SJCRH30 (cell line): ENCODE data around the gene CDC42BPG. TPM values are rescaled to one million over a fixed set of nuclear protein-coding genes. Genes with fewer than 3 reads are reported as not detected.
A peak's percentile ranks its signal among the peaks of the same experiment; 100 is the strongest.
"Not testable (repeated sequence)": the region's sequence is repeated elsewhere in the genome, so short reads cannot be mapped to it uniquely, and the experiment has no call there.

Source experiments
- DNase-seq, 2 experiments: peaks; one replicate each; pipeline ENCODE4 v3.0.0-alpha.2; 2015 to 2020
- H3K27ac ChIP-seq: fragments of 250-450 bp; sonication (Bioruptor Pico); 2 replicates; pipeline ENCODE4 v1.5.1; 2020; ENCODE audit warnings: mild to moderate bottlenecking, moderate library complexity
- H3K27me3 ChIP-seq: fragments of 250-450 bp; sonication (Bioruptor Pico); 2 replicates; pipeline ENCODE4 v1.5.1; 2020; ENCODE audit warnings: mild to moderate bottlenecking, moderate library complexity
- H3K36me3 ChIP-seq: fragments of 250-450 bp; sonication (Bioruptor Pico); 2 replicates; pipeline ENCODE4 v1.5.1; 2020; ENCODE audit warnings: mild to moderate bottlenecking, moderate library complexity
- H3K4me1 ChIP-seq: fragments of 250-450 bp; sonication (Bioruptor Pico); 2 replicates; pipeline ENCODE4 v1.5.1; 2020; ENCODE audit warnings: mild to moderate bottlenecking, moderate library complexity
- H3K4me3 ChIP-seq: fragments of 250-450 bp; sonication (Bioruptor Pico); 2 replicates; pipeline ENCODE4 v1.5.1; 2020; ENCODE audit warnings: mild to moderate bottlenecking, moderate library complexity
- H3K9me3 ChIP-seq: fragments of 250-450 bp; sonication (Bioruptor Pico); replicated peaks from 2 replicates; pipeline ENCODE4 v1.5.1; 2020; ENCODE audit warnings: mild to moderate bottlenecking, moderate library complexity
- total RNA-seq: library from RNA; depleted of rRNA; stranded (reverse); fragments of >200 nt; shearing (Covaris generic); gene quantifications from 2 replicates; pipeline ENCODE4 v1.2.3, GENCODE V29; 2014

CDC42BPG gene
- total RNA-seq, 1 experiment from 2014 or later = 0.10 TPM

GRCh38 chr11:64854157-64854533 lies 9.7 kb upstream of the CDC42BPG start:
- H3K4me1 ChIP-seq = peaks cover 62% of the 10 kb centered on the region
- H3K36me3 ChIP-seq = peaks cover 29% of the 10 kb centered on the region; the same call in 1 of the 2 replicates
- H3K27me3 ChIP-seq = no peaks in the 10 kb centered on the region
- H3K9me3 ChIP-seq = no peaks in the 10 kb centered on the region
- H3K4me3 ChIP-seq = no peak overlapping the region
- peak overlapping the region; percentile 73; the same call in 1 of the 2 replicates for H3K27ac ChIP-seq
- DNase-seq = no peak

- Histone ChIP-seq H3K9me3 (no peaks in the 10 kb centered on the region), H3K4me3 (no peak overlapping the region), H3K36me3 (peaks cover 29% of the 10 kb centered on the region; the same call in 1 of the 2 replicates), H3K4me1 (peaks cover 58% of the 10 kb centered on the region), H3K27ac (no peak overlapping the region), H3K27me3 (no peaks in the 10 kb centered on the region)
- DNase-seq = no peak
Observed at GRCh38 chr11:64853709-64854108, 9.3 kb upstream of the CDC42BPG start.

GRCh38 chr11:64852804-64853509 lies 8.5 kb upstream of the CDC42BPG start:
- no peak for DNase-seq
- Histone ChIP-seq H3K4me3 (no peak overlapping the region), H3K36me3 (peaks cover 28% of the 10 kb centered on the region; the same call in 1 of the 2 replicates), H3K9me3 (no peaks in the 10 kb centered on the region), H3K4me1 (peaks cover 51% of the 10 kb centered on the region), H3K27ac (no peak overlapping the region), H3K27me3 (no peaks in the 10 kb centered on the region)

GRCh38 chr11:64851831-64852351 lies 7.4 kb upstream of the CDC42BPG start:
- Histone ChIP-seq H3K27me3 (no peaks in the 10 kb centered on the region), H3K4me1 (peaks cover 43% of the 10 kb centered on the region), H3K4me3 (no peak overlapping the region), H3K27ac (no peak overlapping the region), H3K36me3 (peaks cover 20% of the 10 kb centered on the region; the same call in 1 of the 2 replicates), H3K9me3 (no peaks in the 10 kb centered on the region)
- DNase-seq = no peak

- peaks cover 34% of the 10 kb centered on the region for H3K4me1 ChIP-seq
- no peaks in the 10 kb centered on the region for H3K9me3 ChIP-seq
- peaks cover 19% of the 10 kb centered on the region; the same call in 1 of the 2 replicates for H3K36me3 ChIP-seq
- H3K27me3 ChIP-seq = no peaks in the 10 kb centered on the region
- H3K4me3 ChIP-seq = no peak overlapping the region
- peak; percentile 47 to 60 for DNase-seq
- no peak overlapping the region for H3K27ac ChIP-seq
Observed at GRCh38 chr11:64850979-64851567, 6.6 kb upstream of the CDC42BPG start.

- Histone ChIP-seq H3K4me1 (peaks cover 22% of the 10 kb centered on the region), H3K27ac (no peak overlapping the region), H3K9me3 (no peaks in the 10 kb centered on the region)
Observed at GRCh38 chr11:64849598-64850356, 5.3 kb upstream of the CDC42BPG start.

GRCh38 chr11:64848826-64849597 lies 4.6 kb upstream of the CDC42BPG start:
- no peak for DNase-seq
- H3K4me3 ChIP-seq = no peak overlapping the region
- peaks cover 15% of the 10 kb centered on the region for H3K4me1 ChIP-seq
- H3K9me3 ChIP-seq = no peaks in the 10 kb centered on the region
- peaks cover 11% of the 10 kb centered on the region; the same call in 1 of the 2 replicates for H3K36me3 ChIP-seq
- no peak overlapping the region for H3K27ac ChIP-seq
- H3K27me3 ChIP-seq = no peaks in the 10 kb centered on the region

More at GRCh38 chr11:64849598-64850356, 5.3 kb upstream of the CDC42BPG start:
- peaks cover 14% of the 10 kb centered on the region; the same call in 1 of the 2 replicates for H3K36me3 ChIP-seq
- DNase-seq = no peak
- H3K4me3 ChIP-seq = no peak overlapping the region
- H3K27me3 ChIP-seq = no peaks in the 10 kb centered on the region

- Histone ChIP-seq H3K27me3 (no peaks in the 10 kb centered on the region), H3K27ac (no peak overlapping the region), H3K36me3 (peaks cover 5% of the 10 kb centered on the region; the same call in 1 of the 2 replicates), H3K4me1 (peaks cover 21% of the 10 kb centered on the region), H3K9me3 (no peaks in the 10 kb centered on the region), H3K4me3 (no peak overlapping the region)
- DNase-seq = no peak
Observed at GRCh38 chr11:64848214-64848825, 3.9 kb upstream of the CDC42BPG start.

GRCh38 chr11:64846998-64847666 lies 2.7 kb upstream of the CDC42BPG start:
- Histone ChIP-seq H3K27ac (no peak overlapping the region), H3K36me3 (no peaks in the 10 kb centered on the region), H3K9me3 (no peaks in the 10 kb centered on the region), H3K27me3 (no peaks in the 10 kb centered on the region), H3K4me3 (no peak overlapping the region), H3K4me1 (peaks cover 32% of the 10 kb centered on the region)
- peak; percentile 94 to 97 for DNase-seq

- H3K4me1 ChIP-seq = peaks cover 22% of the 10 kb centered on the region
Observed at GRCh38 chr11:64845776-64846129, 1.3 kb upstream of the CDC42BPG start.

GRCh38 chr11:64845129-64845775 lies 799 bp upstream of the CDC42BPG start:
- Histone ChIP-seq H3K27me3 (no peaks in the 10 kb centered on the region), H3K9me3 (no peaks in the 10 kb centered on the region), H3K4me3 (no peak overlapping the region), H3K4me1 (peaks cover 19% of the 10 kb centered on the region), H3K27ac (no peak overlapping the region), H3K36me3 (no peaks in the 10 kb centered on the region)
- no peak for DNase-seq

More at GRCh38 chr11:64845776-64846129, 1.3 kb upstream of the CDC42BPG start:
- H3K9me3 ChIP-seq, H3K4me3 ChIP-seq, H3K36me3 ChIP-seq, H3K27ac ChIP-seq, H3K27me3 ChIP-seq, DNase-seq: not testable (repeated sequence)

- Histone ChIP-seq H3K4me1 (peaks cover 18% of the 10 kb centered on the region), H3K9me3 (no peaks in the 10 kb centered on the region), H3K4me3 (no peak overlapping the region), H3K27ac (no peak overlapping the region), H3K36me3 (no peaks in the 10 kb centered on the region), H3K27me3 (no peaks in the 10 kb centered on the region)
- DNase-seq = no peak
Observed at GRCh38 chr11:64843686-64844329, 645 bp downstream of the CDC42BPG start.
